Activated CD4-positive, alpha-beta T cell treated with anti-CD3 and anti-CD28 coated beads for 48 hours (primary cell): ENCODE measurements around the gene RNF130.
"Not testable (repeated sequence)": the region's sequence is repeated elsewhere in the genome, so short reads cannot be mapped to it uniquely, and the experiment has no call there.

Source experiments
- DNase-seq: peaks from one replicate; pipeline ENCODE4 v3.0.0-alpha.2; 2020

RNF130 gene

DNA sequence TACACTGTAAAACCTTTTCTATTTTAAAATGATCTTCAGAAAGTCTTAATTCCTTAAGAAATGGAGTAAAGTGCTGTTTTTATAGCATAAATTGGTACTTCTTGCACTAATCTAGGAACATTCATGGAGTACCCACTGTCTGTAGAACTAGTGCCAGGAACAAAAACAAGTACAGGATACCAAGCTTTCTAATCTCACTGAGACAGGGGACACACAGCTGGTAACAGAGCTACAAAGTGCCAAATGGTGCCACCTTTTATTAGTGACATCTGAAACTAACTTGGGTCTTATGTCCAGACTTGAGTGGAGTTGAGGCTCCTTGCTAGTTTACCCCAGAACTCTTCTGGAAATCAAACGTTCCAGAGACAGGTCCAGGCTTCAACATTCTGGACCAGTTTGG is 57.9 kb downstream of the RNF130 start:
- no peak for DNase-seq

DNA sequence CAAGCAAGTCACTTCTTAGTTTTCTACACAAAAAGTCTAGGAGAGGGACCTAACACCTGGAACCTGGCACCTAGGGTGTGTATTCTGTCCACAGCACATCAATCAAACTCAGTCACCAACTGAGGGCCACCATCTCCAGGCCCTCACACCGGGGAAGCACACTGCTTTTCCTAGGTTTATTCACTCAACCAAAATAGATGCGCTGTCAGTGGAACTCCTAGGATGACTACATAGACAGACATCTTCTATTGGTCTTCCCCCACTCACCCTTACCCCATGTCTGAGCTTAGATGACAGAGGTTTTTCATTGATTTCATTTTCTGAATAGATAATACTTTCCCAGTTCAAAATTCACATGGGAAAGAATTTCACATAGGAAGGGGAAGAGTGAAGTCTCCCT is 59.2 kb downstream of the RNF130 start:
- DNase-seq: no peak

DNA sequence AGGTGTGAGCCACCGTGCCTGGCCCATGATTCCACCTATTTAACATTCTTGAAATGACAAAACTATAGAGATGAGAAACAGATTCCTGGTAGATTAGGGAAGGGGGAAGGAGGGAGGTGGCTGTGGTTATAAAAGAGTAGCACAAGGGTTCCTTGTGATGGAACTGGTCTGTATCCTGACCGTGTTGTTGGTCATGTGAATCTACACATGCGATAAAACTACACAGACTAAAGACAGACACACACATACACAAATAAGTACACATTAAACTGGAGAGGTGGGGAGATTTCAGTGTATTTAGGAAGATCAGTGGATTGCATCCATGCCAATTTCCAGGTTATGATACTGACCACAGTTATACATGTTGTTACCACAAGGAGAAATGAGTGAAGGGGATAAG is 60.9 kb downstream of the RNF130 start:
- DNase-seq: no peak

DNA sequence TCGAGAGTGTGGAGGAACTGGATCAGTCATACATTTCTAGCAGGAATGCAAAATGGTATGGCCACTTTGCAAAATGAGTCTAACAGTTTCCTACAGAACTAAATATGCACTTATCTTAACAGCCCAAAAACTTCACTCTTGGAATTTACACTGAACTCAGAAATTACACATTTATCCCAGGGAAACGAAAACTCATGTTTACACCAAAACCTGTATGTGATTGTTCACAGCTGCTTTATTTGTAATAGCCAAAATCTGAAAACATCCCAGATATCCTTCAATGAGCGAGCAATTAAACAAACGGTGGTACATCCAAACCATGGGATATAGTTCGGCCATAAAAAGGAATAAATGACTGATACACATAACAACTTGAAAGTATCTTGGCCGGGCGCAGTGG is 62.0 kb downstream of the RNF130 start:
- no peak for DNase-seq

DNA sequence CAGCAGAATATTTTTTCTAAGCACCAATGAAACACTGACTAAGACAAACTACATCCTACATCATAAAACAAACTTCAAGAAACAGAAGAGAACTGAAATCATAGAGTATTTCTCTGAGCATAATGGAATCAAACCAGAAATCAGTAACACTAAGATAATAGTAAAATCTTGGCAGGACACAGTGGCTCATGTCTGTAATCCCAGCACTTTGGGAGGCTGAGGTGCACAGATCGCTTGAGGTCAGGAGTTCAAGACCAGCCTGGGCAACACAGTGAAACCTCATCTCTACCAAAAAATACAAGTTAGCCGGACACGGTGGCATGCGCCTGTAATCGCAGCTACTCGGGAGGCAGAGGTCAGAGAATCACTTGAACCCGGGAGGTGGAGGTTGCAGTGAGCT is 63.1 kb downstream of the RNF130 start:
- no peak for DNase-seq

DNA sequence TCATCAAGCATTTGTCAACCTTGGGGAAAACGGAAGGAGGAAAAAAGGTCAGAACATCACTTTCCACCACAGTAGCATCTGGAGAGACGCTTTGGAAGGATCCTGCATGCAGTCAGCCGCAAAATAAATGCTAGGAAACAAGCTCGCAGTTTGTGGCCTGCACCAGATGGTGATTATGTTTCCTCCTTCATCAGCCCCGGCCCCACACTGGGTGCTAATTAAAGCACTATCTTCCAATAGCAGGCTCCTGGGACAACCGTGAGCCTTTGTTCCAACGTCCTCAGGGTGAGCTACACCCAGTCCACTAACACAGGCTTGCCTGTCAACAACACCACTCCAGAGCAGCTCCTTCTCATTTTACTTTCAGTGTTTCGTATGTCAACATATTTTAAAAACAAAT is 64.0 kb downstream of the RNF130 start:
- DNase-seq: no peak

DNA sequence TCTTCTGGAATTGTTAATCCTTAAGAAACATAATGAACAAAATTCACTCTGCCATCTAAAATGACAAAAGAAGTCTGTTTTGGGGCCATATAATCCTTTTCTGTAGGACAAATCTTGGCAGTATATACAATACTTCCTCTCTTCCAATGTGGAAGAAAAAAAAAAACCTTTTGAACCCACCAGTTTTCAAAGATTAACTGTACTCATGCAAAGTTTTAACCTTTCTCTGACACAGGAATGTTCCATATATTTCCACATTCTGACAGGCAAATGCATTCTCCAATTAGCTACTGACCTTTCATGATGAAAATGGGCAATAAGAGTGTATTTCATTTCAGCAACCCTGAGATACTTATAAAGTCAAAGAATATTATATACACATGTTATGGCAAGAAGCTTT is 65.4 kb downstream of the RNF130 start:
- DNase-seq: no peak

DNA sequence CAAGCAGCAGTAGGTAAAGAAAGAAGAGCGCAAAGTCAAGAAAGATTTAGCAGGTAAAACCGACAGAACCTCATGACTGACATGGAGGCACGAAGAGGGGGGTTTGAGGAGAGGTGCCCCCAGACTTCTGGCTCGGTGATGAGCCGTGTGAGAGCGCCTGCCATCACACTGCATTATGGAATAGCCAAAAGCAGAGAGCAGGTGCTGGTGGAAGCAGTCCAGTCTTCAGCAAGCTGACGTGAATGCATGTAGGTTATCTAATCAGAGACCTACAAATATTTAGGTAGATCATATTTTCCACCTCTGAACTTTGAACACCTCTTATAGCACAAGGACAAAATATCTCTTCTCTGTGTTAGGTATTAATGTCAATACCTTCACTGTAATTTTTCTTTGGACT is 68.4 kb downstream of the RNF130 start:
- DNase-seq: no peak

DNA sequence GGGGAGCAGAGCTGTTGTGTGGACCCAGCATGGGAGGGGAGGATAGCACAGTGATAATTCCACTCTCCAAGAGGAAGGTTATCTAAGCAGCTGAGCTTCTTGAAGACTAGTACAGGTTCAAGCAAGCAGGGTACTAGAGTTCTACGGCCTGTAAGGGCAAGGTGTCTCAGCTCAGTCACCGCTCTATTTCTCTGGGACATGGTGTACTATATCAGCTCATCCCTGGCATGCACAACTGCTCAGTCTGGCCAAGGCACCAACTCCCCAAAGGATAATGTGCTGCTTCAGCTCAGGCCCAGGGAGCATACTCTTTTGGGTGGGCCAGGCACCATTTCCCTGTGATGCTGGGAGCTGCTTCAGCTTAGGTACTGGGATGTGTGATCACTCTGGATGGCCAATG is 69.8 kb downstream of the RNF130 start:
- no peak for DNase-seq

DNA sequence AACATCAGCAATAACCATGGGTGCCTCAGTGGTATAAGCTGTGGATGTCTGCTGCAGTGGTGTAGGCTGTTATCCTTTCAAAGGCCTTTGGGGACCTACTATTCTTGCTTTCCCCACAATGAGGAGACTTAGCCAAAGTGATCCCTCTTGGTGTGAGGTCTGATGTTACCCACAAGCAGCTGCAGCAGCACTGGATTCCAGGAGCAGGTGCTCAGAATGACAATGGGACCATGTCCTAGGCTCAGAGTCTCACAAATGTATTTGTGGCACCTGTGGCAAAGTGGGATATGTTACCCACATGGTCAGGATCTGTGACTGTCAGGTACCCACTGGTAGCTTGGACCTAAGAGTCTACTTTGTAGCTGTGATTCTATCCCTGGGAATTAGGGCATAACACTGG is 70.4 kb downstream of the RNF130 start:
- DNase-seq: no peak

DNA sequence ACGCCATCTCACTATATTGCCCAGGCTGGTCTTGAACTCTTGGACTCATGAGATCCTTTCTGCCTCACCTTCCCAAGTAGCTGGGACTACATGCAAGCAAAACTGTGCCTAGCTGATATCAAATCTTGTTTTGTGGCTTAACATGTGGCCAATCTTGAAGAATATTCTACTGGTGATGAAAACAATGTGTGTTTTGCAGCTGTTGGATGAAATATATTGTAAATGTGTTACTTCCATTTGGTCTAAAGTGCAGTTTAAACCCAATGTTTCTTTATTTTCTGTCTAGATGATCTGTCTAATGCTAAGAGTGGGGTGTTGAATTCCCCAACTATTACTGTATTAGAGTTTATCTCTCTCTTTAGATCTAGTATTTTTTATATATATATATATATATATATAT is 73.1 kb downstream of the RNF130 start:
- DNase-seq: no peak

DNA sequence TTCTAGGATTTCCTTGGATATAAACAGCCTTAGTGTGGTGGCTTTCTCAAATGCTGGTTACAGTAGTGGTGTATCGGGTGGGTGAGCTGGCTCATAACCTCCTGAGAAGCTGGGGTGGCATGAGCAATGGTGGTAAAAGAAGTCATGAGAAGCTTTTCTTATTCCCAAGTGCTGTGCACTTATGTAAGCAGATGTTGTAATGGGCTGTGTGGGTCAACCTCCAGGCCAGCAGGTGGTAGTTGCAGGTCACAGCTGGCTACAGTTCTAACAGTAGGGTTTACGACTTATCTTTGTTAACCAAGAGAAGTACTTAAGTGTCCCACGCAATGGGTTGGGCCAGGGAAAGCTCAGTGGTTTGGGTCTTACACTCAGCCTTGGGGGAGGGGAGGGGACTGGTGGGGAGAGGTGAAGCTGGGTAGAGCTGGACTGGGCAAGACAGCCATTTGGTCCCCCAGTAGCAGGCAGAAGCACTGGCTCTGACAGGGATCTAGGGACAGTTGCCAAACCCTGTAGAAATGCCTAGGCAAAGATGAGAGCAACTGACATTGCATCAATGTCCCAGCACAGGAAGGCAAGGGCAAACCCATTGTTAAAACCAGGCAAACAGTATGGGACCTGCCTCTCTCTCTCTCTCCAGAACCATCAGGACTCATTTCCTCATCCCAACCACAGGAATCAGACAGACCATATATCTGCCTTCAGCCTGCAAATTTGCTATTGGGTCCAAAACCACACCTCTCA is 76.8 kb downstream of the RNF130 start:
- DNase-seq: no peak

DNA sequence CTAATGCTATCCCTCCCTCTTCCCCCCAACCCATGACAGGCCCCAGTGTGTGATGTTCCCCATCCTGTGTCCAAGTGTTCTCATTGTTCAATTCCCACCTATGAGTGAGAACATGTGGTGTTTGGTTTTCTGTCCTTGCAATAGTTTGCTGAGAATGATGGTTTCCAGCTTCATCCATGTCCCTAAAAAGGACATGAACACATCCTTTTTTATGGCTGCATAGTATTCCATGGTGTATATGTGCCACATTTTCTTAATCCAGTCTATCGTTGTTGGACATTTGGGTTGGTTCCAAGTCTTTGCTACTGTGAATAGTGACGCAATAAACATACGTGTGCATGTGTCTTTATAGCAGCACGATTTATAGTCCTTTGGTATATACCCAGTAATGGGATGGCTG is 78.7 kb downstream of the RNF130 start:
- not testable (repeated sequence) for DNase-seq

DNA sequence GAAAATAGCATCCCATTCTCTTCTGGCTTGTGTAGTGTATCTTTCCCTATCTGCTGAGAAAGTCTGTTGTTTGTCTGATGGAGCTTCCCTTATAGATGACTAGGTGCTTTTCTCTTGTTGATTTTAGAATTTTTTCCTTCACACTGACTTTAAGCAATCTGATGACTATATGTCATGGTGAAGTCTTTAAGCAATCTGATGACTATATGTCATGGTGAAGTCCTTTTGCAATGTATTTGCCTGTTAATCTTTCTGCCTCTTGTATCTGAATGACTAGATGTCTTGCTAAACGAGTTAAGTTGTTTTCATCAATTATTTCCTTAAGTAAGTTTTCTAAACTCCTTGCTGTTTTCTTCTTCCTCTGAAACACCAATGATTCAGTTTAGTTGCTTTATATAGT is 80.5 kb downstream of the RNF130 start:
- no peak for DNase-seq

DNA sequence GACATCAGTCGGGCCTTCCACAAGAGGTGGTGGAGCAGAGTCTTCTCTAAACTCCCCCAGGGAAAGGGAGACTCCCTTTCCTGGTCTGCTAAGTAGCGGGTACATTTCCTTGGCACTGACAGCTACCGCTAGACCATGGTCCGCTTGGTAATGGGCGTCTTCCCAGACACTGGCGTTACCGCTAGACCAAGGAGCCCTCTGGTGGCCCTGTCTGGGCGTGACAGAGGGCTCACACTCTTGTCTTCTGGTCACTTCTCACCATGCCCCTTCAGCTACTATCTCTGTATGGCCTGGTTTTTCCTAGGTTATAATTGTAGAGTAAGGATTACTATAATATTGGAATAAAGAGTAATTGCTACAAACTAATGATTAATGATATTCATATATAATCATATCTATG is 81.0 kb downstream of the RNF130 start:
- DNase-seq: not testable (repeated sequence)

DNA sequence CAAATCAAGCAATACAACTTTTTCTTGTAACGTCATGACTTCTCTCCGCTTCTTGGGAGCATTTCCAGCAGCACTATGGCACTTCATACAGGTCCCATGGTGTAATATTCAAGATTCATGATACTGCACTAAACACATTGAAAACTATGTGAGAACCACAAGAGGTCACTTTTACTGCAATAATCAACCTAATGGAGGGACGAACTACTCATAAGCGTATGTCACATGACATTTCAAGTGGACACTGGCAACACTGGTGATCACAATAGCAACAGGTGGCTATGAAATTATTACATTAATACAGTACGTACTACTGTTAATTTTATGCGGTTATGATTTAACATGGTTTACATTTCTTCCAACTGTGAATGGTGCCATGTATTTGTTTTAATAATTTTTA is 85.2 kb downstream of the RNF130 start:
- no peak for DNase-seq

DNA sequence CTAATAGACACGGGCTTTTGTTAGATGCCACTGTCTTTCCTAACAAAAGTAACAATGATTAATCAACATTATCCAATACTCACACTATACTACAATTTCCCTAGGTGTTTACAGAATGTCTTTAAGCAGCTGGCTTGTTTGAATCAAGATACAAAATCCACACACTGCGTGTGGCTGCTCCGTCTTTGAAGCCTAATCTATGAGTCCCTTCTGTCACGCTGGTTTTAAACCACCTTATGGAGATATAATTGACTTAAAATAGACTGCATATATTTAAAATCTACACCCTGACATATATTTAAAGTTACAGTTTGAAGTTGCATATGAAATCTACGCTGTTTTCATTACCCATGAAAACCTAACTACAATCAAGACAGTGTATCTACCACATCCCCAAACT is 89.9 kb downstream of the RNF130 start:
- no peak for DNase-seq

DNA sequence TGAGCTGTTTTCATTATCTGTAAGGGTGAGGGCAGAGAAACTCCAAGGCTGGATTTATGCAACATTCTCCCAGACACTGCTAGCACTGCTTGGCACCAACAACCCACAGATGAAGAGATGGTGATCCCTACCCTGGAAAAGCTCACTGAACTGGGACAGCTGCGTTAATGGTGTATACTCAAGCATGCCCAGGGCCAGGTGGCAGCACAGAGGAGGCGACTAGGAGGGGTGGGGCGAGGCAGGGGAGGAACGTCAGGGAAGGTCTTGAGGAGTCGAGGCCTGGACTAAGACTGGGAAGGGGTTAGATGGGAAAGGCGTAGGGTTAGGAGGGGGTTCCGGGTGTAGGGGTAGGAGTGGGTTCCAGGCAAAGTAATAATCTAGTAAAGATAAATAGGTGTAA is 90.8 kb downstream of the RNF130 start:
- no peak for DNase-seq

DNA sequence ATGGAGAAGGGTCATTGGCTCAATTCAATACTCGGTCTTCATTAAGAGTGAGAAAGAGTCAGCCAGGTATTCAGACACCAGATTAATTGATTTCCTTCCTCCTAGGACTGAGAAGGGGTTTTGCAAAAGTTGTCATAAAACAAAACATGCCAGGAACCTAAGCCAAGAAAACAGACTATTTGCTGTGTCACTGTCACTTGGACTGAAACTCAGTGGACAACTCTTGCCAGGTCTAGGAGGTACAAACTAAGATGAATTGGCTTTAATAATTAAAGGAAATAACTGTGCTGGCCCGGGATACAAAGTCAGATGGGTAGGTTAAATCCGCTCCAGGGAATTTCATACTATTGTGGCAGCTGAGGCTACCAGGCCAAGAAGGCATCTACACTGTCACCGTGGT is 92.8 kb downstream of the RNF130 start:
- DNase-seq: no peak

DNA sequence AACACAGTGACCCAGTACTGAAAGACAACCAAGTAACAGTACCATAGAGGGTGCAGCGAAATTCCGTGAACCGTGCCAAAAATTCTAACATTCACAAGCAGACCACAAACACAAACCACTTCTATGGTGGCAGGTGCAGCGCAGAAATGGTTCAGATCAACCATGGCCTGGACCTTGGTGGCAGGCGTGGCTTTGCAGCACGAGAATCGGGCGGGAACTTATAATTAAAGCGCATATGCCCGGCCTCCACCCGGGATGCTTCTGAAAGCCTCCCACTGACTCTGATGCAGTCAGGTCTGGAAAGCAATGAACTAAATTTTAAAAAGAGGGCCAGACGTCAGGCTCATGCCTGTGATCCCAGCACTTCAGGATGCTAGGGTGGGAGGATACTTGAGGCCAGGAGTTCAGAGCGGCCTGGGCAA is 95.8 kb downstream of the RNF130 start:
- DNase-seq: no peak

DNA sequence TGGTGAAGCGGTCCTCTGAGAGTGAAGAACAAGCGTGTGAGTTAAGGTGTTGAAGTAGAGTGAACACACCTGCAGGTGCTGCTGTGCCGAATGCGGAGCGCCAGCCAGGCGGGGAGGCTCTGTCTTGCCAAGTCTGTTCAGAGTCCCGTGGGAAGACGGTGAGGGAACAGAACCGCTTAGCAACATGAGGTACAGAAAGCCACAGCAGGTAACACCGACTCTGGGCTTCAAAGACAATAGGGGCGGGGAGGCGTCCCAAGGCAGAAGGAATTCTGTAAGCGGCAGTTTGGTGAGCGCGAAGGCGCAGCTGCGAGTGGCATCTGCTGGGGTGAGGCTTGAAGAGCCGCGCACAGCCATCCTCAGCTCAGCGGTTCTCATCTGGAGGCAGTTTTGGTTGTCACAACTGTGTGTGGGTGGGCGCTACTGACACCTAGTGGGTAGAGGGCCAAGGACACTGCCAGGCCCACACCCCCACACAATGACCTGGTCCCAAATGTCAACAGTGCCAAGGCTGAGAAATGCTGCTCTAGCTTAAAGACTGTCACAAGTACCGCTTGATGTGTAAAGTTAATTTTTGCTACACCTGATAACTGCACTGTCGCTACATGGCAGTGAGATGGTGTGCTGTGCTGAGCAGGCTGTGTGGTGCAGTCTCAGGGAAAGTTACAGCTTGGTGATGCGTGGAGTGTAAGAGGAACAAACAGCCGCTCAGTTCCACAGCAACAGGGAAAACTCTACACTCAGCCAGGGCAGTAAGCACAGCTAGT is 96.4 kb downstream of the RNF130 start:
- DNase-seq: peak; percentile 21

DNA sequence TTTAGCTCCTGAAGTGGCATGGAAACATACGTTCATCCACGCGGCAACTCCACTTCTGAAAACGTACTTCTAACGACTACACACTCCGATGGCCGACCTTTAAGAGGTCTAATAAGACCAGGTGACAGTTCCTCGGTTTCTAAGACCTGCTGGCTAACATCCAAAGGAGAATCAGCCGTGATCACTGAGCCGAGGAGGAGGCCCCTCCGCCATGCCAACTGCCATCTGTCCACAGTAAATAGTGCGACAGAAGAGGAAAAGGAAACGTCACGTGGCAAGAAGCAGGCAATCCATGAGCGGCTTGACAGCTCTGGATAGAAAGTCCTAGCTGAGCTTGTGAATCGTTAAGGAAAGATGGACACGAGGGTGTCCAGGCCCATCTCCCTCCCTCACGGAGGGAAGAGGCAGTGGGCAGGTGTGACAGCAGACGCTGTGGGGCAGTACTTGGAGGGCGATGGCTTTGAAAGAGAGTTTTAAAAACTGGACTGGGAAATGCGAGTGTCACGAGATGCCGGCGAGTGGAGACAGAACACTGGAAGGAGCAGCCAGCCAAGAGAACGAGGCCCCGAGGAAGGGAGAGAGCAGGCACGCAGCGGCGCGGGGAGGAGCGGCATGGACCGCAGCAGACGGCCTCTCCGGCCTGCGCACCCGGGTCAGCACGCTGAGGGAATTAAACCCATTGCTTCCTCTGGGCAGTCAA is 97.2 kb downstream of the RNF130 start:
- no peak for DNase-seq

DNA sequence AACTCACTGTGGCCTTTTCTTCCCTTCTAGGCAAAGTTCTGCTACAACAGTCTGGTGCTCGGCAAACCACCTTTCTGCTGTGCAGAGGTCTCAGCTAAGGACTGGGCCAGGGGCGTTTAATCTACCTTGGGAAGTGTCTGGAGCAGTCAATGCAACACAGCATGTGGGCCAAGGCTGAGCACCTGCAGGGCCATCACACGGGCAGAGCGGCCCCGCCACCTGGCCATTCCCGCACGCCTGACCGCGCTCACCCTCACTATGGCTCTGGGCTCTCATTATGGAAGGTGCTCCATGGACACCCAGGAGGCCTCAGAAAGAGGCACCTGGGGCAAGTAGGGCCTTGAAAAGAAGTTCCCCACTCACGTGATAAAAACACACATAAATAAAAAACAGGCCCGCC is 98.2 kb downstream of the RNF130 start:
- DNase-seq: no peak

DNA sequence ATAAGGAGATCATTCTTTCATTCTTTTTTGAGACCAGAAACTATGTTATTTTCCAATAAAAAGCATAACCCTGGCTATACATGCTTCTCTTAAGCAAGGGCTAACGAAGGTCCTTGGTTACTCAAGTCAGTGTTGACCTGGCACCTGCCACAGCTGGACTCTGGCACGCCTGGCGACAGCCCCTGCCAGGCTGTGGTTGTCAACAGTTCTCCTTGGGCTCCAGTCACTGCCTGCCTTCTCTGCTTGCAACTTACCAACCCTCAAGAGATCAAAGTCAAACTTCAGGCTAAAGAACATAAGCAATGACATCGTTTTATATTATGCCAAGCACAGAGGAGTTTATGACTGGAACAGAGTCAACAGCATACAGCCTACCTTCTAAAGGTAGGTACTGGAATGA is 102.4 kb downstream of the RNF130 start:
- no peak for DNase-seq
